ENCODE measurements around the gene WTAP. TPM values are rescaled to one million over a fixed set of nuclear protein-coding genes. Genes with fewer than 3 reads are reported as not detected.
A peak's percentile ranks its signal among the peaks of the same experiment; 100 is the strongest.
"Not testable (repeated sequence)": the region's sequence is repeated elsewhere in the genome, so short reads cannot be mapped to it uniquely, and the experiment has no call there.

The WTAP gene
- total RNA-seq, 1 donor from 2014 or later = 46.4 TPM

GRCh38 chr6:159723259-159723658, 4.0 kb upstream of the WTAP start:
- intact Hi-C loops (cut with micrococcal nuclease) = no loop called here
- ATAC-seq = no peak

GRCh38 chr6:159724778-159725177, 2.5 kb upstream of the WTAP start:
- no peak for DNase-seq
- ATAC-seq = no peak
- intact Hi-C loops (cut with micrococcal nuclease) = no loop called here

More at GRCh38 chr6:159723259-159723658, 4.0 kb upstream of the WTAP start:
- no peak for DNase-seq

GRCh38 chr6:159725208-159725607, 2.1 kb upstream of the WTAP start:
- intact Hi-C loops (cut with micrococcal nuclease); DNase-seq; ATAC-seq: not testable (repeated sequence)

GRCh38 chr6:159726255-159726917, 920 bp upstream of the WTAP start:
- DNase-seq (no peak), ATAC-seq (peak; percentile 21)
- intact Hi-C loops (cut with micrococcal nuclease) = no loop called here

DNA sequence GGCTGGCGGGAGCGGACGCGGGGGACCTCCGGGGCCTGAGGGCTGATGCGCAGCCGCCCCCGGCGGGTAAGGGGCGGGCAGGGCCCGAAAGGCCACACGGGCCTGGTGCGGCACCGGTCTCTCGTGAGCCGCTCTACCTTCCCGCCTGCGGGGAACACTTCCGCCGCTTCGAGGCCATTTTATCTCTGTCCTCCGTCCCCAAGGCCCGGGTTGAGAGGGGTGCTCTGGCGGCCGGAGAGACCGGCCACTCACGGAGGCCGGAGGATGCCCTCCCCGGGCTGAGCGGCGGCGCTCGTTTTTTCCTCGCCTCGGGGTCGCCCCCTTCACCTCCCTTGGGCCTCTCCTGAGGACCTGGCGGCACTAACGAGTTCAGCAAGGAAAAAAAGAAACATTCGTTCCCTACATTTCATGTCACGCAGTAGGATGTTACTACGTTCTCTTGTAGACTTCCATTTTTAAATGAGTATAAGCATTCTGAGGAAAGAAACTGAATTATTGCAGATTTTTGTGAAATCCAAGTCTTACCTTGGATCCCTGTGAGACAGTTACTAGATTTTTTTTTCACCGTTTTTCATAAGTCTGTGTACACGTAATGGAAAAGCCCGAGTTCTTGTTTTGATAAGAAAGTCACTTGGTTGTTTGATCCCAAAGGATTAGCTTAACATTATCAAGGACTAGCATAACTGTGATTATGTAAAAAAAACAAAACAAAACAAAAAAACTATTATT, 575 bp downstream of the WTAP start:
- ATAC-seq (peak; percentile 51), DNase-seq (no peak)
- intact Hi-C loops (cut with micrococcal nuclease) = no loop called here

- ATAC-seq (no peak), DNase-seq (no peak)
- intact Hi-C loops (cut with micrococcal nuclease) = no loop called here
Observed at GRCh38 chr6:159728531-159728964, 1.2 kb downstream of the WTAP start.

GRCh38 chr6:159729598-159730331, 2.5 kb downstream of the WTAP start:
- intact Hi-C loops (cut with micrococcal nuclease) = no loop called here
- ATAC-seq (no peak), DNase-seq (no peak)

- no peak for ATAC-seq
- no peak for DNase-seq
- intact Hi-C loops (cut with micrococcal nuclease) = no loop called here
Observed at GRCh38 chr6:159730332-159730676, 3.0 kb downstream of the WTAP start.

DNA sequence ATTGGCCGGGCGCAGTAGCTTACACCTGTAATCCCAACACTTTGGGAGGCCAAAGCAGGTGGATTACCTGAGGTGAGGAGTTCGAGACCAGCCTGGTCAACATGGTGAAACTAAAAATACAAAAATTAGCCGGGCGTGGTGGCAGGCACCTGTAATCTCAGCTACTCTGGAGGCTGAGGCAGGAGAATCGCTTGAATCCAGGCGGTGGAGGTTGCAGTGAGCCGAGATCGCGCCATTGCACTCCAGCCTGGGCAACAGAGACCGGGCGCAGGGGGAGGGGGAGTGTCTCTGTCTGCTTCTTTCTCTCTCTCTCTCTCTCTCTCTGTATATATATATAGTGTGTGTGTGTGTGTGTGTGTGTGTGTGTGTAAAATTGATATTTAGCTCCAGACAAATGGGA, 5.2 kb downstream of the WTAP start:
- DNase-seq; ATAC-seq; intact Hi-C loops (cut with micrococcal nuclease): not testable (repeated sequence)

- ATAC-seq; intact Hi-C loops (cut with micrococcal nuclease); DNase-seq: not testable (repeated sequence)
Observed at GRCh38 chr6:159733395-159733794, 6.1 kb downstream of the WTAP start.

DNA sequence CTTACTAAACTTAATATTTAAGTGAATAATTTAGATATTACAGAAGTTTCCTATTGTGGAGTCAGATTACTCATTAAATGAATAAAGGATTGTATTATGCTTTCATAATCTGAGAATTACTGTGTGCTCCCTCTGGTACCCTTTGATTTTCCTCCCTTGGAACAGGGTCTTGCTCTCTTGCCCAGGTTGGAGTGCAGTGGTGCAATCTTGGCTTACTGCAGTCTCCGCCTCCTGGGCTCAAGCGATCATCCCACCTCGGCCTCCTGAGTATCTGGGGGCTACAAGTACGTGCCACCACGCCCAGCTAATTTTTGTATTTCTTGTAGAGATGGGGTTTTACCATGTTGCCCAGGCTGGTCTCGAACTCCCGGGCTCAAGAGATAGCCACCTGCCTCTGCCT, 9.6 kb downstream of the WTAP start:
- ATAC-seq = no peak
- no peak for DNase-seq
- intact Hi-C loops (cut with micrococcal nuclease) = no loop called here

DNA sequence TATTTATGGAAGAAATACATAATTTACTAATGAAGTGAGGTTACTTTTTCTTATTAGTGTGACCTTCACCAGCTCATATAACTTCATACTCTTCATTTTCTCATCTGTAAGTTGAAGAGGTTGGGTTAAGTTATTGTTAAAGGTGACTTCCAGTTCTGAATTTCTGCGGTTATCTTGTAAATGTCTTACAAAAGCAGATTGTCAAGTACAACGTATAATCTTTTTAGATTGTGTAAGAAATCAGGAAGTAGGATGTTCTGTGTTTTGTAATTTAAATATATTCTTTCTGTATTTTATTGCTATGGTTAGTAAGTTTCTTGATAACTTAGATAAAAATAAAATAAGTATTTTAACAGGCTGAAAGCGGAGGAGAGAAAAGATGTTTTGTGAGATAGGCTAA, 12.0 kb downstream of the WTAP start:
- no peak for ATAC-seq
- intact Hi-C loops (cut with micrococcal nuclease) = no loop called here
- no peak for DNase-seq

DNA sequence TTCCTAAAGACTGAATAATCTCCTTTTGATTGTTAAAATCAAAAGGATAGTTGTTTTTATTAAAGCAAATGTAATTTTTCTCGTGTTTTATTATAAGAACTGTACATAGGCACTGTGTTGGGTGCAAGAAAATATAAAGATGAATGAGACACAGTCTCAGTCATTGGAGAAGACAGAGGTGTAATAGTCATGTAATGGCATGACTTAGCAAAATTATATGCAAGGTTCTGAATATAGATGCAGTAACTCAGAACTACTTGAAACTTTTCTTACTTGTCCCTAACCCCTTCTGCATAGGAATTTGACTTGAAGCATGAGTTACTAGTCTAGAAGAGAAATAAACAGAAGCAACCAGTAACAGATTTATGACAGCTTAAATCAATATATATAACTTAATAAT, 14.9 kb downstream of the WTAP start:
- intact Hi-C loops (cut with micrococcal nuclease) = no loop called here
- ATAC-seq = no peak
- DNase-seq = no peak

DNA sequence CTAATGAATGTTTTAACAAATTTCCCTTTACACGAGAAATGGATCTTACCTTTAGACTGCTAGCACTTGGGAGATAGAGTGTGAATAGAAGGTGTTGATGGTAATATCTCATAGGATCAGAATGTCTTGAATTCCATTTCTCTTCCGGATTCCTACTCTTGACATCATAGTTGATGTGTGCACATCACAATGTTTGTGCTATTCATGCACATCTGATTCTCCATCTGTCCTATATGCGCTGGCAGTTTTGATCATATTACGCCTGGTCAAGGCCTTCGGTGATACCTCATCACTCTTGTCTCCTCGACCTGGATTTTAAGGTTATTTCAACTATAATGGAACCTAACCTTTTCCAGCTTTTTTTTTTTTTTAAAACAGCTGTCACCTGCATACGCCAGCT, 17.8 kb downstream of the WTAP start:
- intact Hi-C loops (cut with micrococcal nuclease) = no loop called here
- ATAC-seq (no peak), DNase-seq (no peak)

- intact Hi-C loops (cut with micrococcal nuclease) = no loop called here
- ATAC-seq = peak; percentile 88
Observed at GRCh38 chr6:159746759-159747158, 19.5 kb downstream of the WTAP start.

GRCh38 chr6:159748127-159748526, 20.8 kb downstream of the WTAP start:
- intact Hi-C loops (cut with micrococcal nuclease); DNase-seq: not testable (repeated sequence)

More at GRCh38 chr6:159746759-159747158, 19.5 kb downstream of the WTAP start:
- no peak for DNase-seq

DNA sequence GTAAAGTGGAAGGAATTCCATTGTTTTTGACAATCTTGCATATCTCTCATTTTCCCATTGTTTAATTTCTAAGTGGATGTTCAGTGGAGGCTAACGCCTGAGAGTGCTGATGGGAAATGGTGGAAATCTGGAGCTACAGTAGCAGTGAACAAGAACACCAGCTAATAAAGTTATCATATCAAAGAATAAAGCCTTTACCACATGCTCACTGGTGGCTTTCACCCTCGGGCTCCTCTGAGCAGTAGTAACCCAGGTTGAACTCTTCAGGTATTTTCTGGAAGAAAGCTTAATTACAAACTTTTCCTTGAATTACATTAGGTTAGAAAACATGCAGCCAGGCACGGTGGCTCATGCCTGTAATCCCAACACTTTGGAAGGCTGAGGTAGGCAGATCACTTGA, 24.1 kb downstream of the WTAP start:
- DNase-seq = no peak
- intact Hi-C loops (cut with micrococcal nuclease) = no loop called here
- no peak for ATAC-seq

More at GRCh38 chr6:159748127-159748526, 20.8 kb downstream of the WTAP start:
- ATAC-seq = not testable (repeated sequence)

- no peak for DNase-seq
- ATAC-seq = no peak
- intact Hi-C loops (cut with micrococcal nuclease) = no loop called here
Observed at GRCh38 chr6:159753081-159753872, 26.0 kb downstream of the WTAP start.

DNA sequence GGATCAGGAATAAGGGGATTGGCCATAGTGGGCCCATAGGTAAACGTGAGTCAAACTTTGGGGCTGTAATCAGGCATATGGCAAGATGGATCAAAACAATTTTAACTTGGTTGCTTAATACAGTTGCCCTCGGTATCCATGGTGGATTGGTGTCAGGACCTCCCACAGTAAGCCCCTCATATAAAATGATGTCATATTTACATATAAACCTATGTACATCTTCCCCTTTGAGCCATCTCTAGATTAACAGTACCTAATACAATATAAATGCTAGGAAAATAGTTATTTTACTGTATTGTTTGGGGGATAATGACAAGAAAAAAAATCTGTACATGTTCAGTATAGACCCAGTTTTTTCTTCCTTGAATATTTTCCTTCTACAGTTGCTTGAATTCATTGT, 27.1 kb downstream of the WTAP start:
- ATAC-seq (no peak), DNase-seq (no peak)
- intact Hi-C loops (cut with micrococcal nuclease) = no loop called here
